Omental fat pad (tissue), 4 donors: Measurements from ENCODE around the gene NPB. TPM values are rescaled to one million over a fixed set of nuclear protein-coding genes. Genes with fewer than 3 reads are reported as not detected.

Source experiments
- ATAC-seq: fragments of 150-250 bp; one replicate; pipeline ENCODE4 v1.9.1; 2016; ENCODE audit warnings: mild to moderate bottlenecking, moderate library complexity; ENCODE audit not compliant: low FRiP score
- DNase-seq: peaks from one replicate; pipeline ENCODE4 v3.0.0-alpha.2; 2019; ENCODE audit warnings: low spot score
- CTCF ChIP-seq, 3 donors: fragments of 450-650 bp; IDR thresholded peaks; one replicate each; pipeline ENCODE4 v1.5.1; 2016 to 2017; ENCODE audit warnings: antibody characterized with exemption in 3 of 3, mild to moderate bottlenecking in 3 of 3, moderate library complexity in 2 of 3
- total RNA-seq, 4 donors: library from RNA; depleted of rRNA; stranded (reverse); fragments of >200 nt; gene quantifications; one replicate each; pipeline ENCODE4 v1.1.0, GENCODE V29; 2016

NPB gene
- total RNA-seq, 4 donors from 2014 or later, result 1.4 TPM; not detected in 3

GRCh38 chr17:81934850-81935708 is 33.0 kb downstream of the NPB start:
- ATAC-seq, result no peak
- TF ChIP-seq CTCF (IDR thresholded peaks at IDR 0.05), result no peak

GRCh38 chr17:81935709-81936084 is 33.7 kb downstream of the NPB start:
- DNase-seq (no peak), ATAC-seq (no peak)
- TF ChIP-seq CTCF (IDR thresholded peaks at IDR 0.05), result no peak

More at GRCh38 chr17:81934850-81935708, 33.0 kb downstream of the NPB start:
- DNase-seq, result no peak

GRCh38 chr17:81939218-81939617 is 37.2 kb downstream of the NPB start:
- no peak for ATAC-seq
- DNase-seq, result no peak
- TF ChIP-seq CTCF (IDR thresholded peaks at IDR 0.05), result no peak

GRCh38 chr17:81939881-81940385 is 37.9 kb downstream of the NPB start:
- TF ChIP-seq CTCF (IDR thresholded peaks at IDR 0.05), result no peak

GRCh38 chr17:81940538-81941483 is 38.8 kb downstream of the NPB start:
- no peak for TF ChIP-seq CTCF (IDR thresholded peaks at IDR 0.05)
- DNase-seq (no peak), ATAC-seq (no peak)

More at GRCh38 chr17:81939881-81940385, 37.9 kb downstream of the NPB start:
- DNase-seq, result no peak
- ATAC-seq, result peak; percentile 55

- no peak for TF ChIP-seq CTCF (IDR thresholded peaks at IDR 0.05)
- DNase-seq (no peak), ATAC-seq (no peak)
These were observed 39.6 kb downstream of the NPB start for GRCh38 chr17:81941484-81942166.
